Stimulated activated naive B cell treated with anti-CD40 and anti-IgM and Interleukin-4, amounts not matched to agents 10 μg/mL and 1 μg/mL and 100 μg/mL, for 72 hours (primary cell): ENCODE measurements around the gene TBC1D3B.
"Not testable (repeated sequence)": the region's sequence is repeated elsewhere in the genome, so short reads cannot be mapped to it uniquely, and the experiment has no call there.

Experiments
- ATAC-seq, 2 donors: fragments of 150-1000 bp; cut with Tn5 transposase; replicated peaks; 2 replicates each; pipeline ENCODE4 v1.10.0; 2021; ENCODE audit warnings: moderate library complexity in 1 of 2
- DNase-seq: peaks from one replicate; pipeline ENCODE4 v3.0.0; 2021
- H3K27ac Mint-ChIP-seq: one replicate; pipeline ENCODE4 v1.8.0; 2022; ENCODE audit warnings: mild to moderate bottlenecking, mixed read lengths
- H3K27me3 Mint-ChIP-seq, 2 donors: one replicate each; pipeline ENCODE4 v1.8.0; 2022; ENCODE audit warnings: mixed read lengths in 2 of 2
- H3K36me3 Mint-ChIP-seq, 2 donors: one replicate each; pipeline ENCODE4 v1.8.0; 2022; ENCODE audit warnings: mixed read lengths in 2 of 2, mild to moderate bottlenecking in 1 of 2
- H3K4me1 Mint-ChIP-seq, 2 donors: one replicate each; pipeline ENCODE4 v1.8.0; 2022; ENCODE audit warnings: mixed read lengths in 2 of 2, mild to moderate bottlenecking in 1 of 2
- H3K4me3 Mint-ChIP-seq, 2 donors: one replicate each; pipeline ENCODE4 v1.8.0; 2022; ENCODE audit warnings: mild to moderate bottlenecking in 2 of 2, mixed read lengths in 2 of 2, moderate library complexity in 1 of 2
- H3K9me3 Mint-ChIP-seq, 2 donors: one replicate each; pipeline ENCODE4 v1.8.0; 2022; ENCODE audit warnings: mixed read lengths in 2 of 2, mild to moderate bottlenecking in 1 of 2

TBC1D3B gene

DNA sequence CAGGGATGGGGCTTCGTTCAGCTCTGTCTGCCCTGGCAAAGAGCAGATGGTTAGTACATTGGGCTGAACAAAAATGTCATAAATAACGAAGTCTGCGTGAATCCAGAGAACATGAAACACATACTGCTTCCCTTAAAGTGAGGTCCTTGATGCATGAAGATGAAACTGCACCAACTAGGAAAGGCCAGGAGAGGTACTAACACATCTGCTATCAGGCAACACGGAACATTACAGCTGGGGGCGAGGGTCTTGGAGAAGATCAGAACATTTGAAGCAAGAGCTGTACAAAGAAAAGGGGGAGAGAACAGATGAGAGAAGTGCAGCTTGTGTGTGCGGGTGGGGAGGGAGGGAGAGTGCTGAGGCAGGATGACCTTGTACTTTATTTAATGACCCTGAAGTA is 30.9 kb upstream of the TBC1D3B start:
- H3K27ac Mint-ChIP-seq, result peak overlapping the region; percentile 16
- H3K9me3 Mint-ChIP-seq, H3K36me3 Mint-ChIP-seq, H3K4me3 Mint-ChIP-seq, ATAC-seq, H3K27me3 Mint-ChIP-seq, DNase-seq: not testable (repeated sequence)
- H3K4me1 Mint-ChIP-seq, result peaks cover 54 to 70% of the 10 kb centered on the region in 2 donors

DNA sequence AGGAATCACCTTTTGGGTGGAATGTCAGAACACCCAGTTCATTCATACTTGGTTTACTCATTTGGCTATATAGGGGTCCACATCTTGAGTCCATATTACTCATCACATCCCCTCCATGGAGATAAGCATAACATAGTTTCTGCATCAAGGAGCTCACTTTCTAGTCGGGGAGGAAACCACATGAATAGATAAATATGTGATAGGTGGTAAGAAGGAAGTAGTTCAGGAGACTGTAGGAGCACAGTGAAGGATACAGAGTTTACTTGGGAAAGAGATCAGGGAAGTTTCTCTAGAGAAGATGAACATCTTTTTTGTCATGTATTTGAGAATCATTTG is 30.0 kb upstream of the TBC1D3B start:
- ATAC-seq, result peak; percentile 19 to 66
- Mint-ChIP-seq H3K27ac (peak overlapping the region; percentile 73), H3K4me1 (peaks cover 54 to 70% of the 10 kb centered on the region in 2 donors), H3K4me3 (peak overlapping the region; percentile 14 to 33)
- not testable (repeated sequence) for DNase-seq, H3K36me3 Mint-ChIP-seq, H3K9me3 Mint-ChIP-seq, H3K27me3 Mint-ChIP-seq

GRCh38 chr17:36205637-36206485 is 29.4 kb upstream of the TBC1D3B start:
- no peak for DNase-seq
- H3K27me3 Mint-ChIP-seq, result no peaks in the 10 kb centered on the region
- peak overlapping the region; percentile 74 for H3K27ac Mint-ChIP-seq
- peak in 1 of 2 donors; percentile 7 for ATAC-seq
- H3K4me3 Mint-ChIP-seq, result peak overlapping the region in 1 of 2 donors; percentile 14
- no peaks in the 10 kb centered on the region for H3K9me3 Mint-ChIP-seq
- H3K4me1 Mint-ChIP-seq, result peaks cover 54 to 69% of the 10 kb centered on the region in 2 donors
- H3K36me3 Mint-ChIP-seq, result no peaks in the 10 kb centered on the region

DNA sequence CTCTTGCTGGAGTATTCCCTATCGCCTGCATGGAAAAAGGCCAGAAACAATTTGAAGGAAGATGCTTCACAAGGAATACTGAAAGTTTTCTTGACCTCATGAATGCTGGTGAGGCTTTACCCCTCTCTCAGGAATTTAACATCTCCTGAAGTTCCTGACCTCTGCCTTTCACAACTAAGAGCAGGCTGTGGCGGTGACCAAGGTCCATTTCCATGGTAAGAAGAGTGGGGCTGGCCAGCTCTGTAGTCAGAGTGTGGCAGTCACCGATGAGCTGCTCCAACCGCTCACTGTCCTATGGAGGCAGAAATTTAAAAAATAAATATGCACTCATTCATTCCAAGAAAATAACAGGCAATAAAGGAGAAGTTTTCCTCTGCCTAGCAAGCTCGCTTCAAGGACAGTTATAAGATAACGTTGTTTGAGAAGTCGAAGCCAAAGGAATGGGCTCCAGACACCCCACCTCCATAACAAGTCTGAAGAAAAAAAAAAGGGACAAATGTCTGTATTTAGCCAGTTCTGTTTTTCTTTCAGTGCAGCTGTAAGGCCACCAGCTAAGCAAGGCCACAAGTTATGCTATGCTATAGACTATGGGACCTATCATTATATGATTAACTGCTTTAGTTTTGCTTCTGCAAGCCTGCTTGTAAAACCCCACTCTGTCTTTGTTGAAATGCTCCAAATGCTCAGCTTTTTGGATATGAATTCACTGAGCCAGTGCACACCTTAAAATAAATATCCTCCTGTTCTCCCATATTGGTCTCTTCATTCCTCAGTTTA is 28.5 kb upstream of the TBC1D3B start:
- no peaks in the 10 kb centered on the region for H3K9me3 Mint-ChIP-seq
- peaks cover 51 to 68% of the 10 kb centered on the region in 2 donors for H3K4me1 Mint-ChIP-seq
- DNase-seq (no peak), ATAC-seq (no peak)
- no peak overlapping the region for H3K27ac Mint-ChIP-seq
- H3K36me3 Mint-ChIP-seq, result no peaks in the 10 kb centered on the region
- no peak overlapping the region for H3K4me3 Mint-ChIP-seq
- no peaks in the 10 kb centered on the region for H3K27me3 Mint-ChIP-seq

DNA sequence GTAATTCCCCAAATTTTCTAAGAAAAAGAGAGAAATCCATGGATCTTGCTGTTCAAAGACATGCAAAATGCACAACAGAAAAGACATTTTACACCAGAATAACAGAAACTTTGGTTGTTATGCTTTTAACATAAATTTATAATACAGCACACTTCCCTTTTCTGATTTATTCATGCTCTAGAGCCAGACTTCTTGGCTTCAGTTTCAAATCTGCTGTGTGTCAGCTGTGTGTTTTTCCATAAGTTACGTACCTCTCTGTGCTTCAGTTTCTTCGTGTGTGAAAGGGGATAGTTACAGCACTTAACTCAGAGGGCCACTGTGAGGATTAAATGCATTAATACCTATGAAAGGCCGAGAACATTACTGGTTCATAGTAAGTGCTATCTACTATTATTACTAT is 26.9 kb upstream of the TBC1D3B start:
- Mint-ChIP-seq H3K4me3 (no peak overlapping the region), H3K27ac (no peak overlapping the region), H3K9me3 (no peaks in the 10 kb centered on the region), H3K27me3 (no peaks in the 10 kb centered on the region), H3K36me3 (no peaks in the 10 kb centered on the region), H3K4me1 (peaks cover 54 to 77% of the 10 kb centered on the region in 2 donors)
- no peak for DNase-seq
- no peak for ATAC-seq

DNA sequence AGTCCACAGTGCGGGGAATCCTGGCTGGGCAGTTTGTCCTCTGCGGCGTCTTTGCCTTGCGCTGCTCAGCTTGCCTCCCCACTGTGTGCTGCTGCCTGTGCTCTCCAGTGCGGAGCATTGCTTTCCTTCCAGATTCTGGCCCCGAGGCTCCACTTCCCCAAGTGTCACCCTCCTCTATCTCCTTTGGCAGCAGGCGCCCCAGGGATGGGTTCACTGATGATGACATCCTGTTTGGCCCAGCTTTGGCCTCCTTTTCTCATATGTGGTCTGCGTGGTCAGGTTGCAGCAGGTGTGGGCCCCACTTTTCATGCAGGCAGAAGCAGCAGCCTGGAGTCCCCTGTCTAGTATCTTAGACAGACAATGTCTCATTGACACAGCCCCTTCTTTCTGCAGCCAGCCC is 25.1 kb upstream of the TBC1D3B start:
- not testable (repeated sequence) for H3K27me3 Mint-ChIP-seq, H3K9me3 Mint-ChIP-seq, H3K27ac Mint-ChIP-seq, H3K4me3 Mint-ChIP-seq, H3K36me3 Mint-ChIP-seq, DNase-seq
- peak in 1 of 2 donors; percentile 31 for ATAC-seq
- H3K4me1 Mint-ChIP-seq, result peaks cover 55 to 78% of the 10 kb centered on the region in 2 donors

- not testable (repeated sequence) for DNase-seq, H3K36me3 Mint-ChIP-seq, H3K9me3 Mint-ChIP-seq, H3K27me3 Mint-ChIP-seq, H3K27ac Mint-ChIP-seq, ATAC-seq
- Mint-ChIP-seq H3K4me1 (peaks cover 54 to 78% of the 10 kb centered on the region in 2 donors), H3K4me3 (peak overlapping the region in 1 of 2 donors; percentile 22)
Observed at GRCh38 chr17:36201102-36201501, 24.7 kb upstream of the TBC1D3B start.

DNA sequence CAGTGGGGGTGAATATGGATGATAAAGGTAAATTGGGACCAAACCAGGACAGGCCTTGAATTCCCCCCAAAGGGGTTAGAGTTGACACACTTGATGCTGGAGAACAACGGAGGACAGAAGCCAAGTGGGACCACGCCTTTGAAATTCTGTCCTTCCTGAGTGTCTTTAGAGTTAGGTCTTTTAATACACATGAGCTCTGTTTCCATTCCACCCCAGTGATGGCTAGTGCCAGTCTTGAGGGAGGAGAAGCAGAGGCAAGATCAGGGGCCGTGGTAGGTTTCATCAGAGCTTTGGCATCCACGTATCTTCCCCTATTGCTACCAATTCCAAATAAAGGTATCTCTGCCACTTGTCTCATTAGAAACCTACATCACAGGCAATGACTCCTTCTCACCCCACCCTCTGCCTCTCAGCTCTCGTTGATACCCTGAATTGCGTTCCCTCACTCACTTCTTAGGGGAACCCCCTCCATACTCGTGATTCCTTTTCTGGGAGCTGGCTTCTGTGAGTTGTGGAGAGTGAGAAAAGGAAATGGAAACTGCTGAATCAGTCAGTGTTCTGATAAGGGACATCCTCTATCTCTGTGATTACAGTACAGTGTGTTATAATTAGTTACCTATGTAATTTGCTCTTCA is 22.5 kb upstream of the TBC1D3B start:
- peak; percentile 76 for DNase-seq
- H3K27me3 Mint-ChIP-seq, result peaks cover 0 to 4% of the 10 kb centered on the region in 2 donors
- H3K4me3 Mint-ChIP-seq, result peak overlapping the region; percentile 27 to 54
- ATAC-seq, result peak; percentile 44 to 66
- H3K4me1 Mint-ChIP-seq, result peaks cover 54 to 83% of the 10 kb centered on the region in 2 donors
- H3K9me3 Mint-ChIP-seq, result no peaks in the 10 kb centered on the region
- peak overlapping the region; percentile 92 for H3K27ac Mint-ChIP-seq
- H3K36me3 Mint-ChIP-seq, result no peaks in the 10 kb centered on the region

DNA sequence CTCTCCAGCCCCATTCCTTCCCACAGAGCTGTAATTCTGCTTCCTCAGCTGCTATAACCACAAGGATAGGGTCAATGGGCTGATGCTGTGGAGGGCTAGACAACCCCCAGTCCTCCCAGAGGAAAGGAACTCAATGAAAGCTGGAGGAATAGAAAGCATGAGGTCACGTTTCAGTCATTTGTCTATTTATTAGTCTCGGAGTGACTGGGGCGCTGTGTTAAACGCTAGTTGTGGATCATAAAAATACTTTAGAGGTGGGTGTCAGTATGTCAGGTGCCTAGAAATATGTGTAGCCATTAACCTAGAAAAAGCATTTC is 20.9 kb upstream of the TBC1D3B start:
- Mint-ChIP-seq H3K9me3 (no peaks in the 10 kb centered on the region), H3K4me1 (peaks cover 48 to 69% of the 10 kb centered on the region in 2 donors), H3K4me3 (peak overlapping the region in 1 of 2 donors; percentile 64), H3K36me3 (no peaks in the 10 kb centered on the region), H3K27ac (peak overlapping the region; percentile 48), H3K27me3 (peaks cover 0 to 4% of the 10 kb centered on the region in 2 donors)
- DNase-seq (no peak), ATAC-seq (peak in 1 of 2 donors; percentile 6)

- Mint-ChIP-seq H3K9me3 (no peaks in the 10 kb centered on the region), H3K27ac (peak overlapping the region; percentile 82), H3K4me3 (peak overlapping the region in 1 of 2 donors; percentile 64), H3K27me3 (peaks cover 0 to 4% of the 10 kb centered on the region in 2 donors), H3K4me1 (peaks cover 43 to 57% of the 10 kb centered on the region in 2 donors), H3K36me3 (no peaks in the 10 kb centered on the region)
- no peak for ATAC-seq
- DNase-seq, result no peak
Observed at GRCh38 chr17:36196131-36196486, 19.7 kb upstream of the TBC1D3B start.

DNA sequence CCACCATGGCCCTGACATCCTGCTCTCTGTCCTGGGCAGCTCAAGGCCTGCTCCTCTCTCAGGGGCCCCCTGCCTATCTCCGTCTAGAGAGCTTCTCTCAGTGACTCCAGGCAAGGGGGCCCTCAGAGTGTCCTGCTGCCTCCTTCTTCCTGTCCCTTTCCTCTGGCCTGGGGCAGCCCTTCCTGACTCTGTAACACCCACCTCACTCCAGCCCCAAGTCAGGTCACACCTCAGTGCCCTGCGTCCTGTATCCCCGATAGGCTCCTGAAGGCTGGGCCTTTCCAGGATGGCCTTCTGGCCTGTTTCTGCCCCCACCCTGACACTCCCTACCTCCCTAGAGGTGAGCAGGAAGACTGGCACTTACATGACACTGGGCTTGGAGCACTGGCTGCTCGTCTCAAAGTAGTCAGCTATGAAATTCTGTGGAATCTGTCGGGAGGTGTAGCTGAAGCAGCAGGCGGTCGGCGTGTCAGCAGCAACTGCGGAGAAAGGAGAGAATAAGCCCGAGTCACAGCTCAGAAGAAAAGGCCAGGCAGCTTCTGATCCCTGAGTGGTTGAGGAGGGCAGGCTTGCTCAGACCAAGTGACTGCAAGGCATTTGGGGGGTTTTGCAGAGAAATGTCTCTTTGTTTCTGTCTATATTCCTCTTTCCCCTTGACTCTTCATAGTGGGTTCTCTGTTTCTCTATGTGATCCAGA is 19.1 kb upstream of the TBC1D3B start:
- H3K9me3 Mint-ChIP-seq, result no peaks in the 10 kb centered on the region
- H3K36me3 Mint-ChIP-seq, result no peaks in the 10 kb centered on the region
- DNase-seq, result no peak
- H3K4me1 Mint-ChIP-seq, result peaks cover 41 to 53% of the 10 kb centered on the region in 2 donors
- ATAC-seq, result no peak
- H3K27ac Mint-ChIP-seq, result peak overlapping the region; percentile 82
- peaks cover 0 to 4% of the 10 kb centered on the region in 2 donors for H3K27me3 Mint-ChIP-seq
- H3K4me3 Mint-ChIP-seq, result peak overlapping the region in 1 of 2 donors; percentile 64

- H3K4me1 Mint-ChIP-seq, result peaks cover 39 to 49% of the 10 kb centered on the region in 2 donors
- H3K36me3 Mint-ChIP-seq, DNase-seq, ATAC-seq, H3K9me3 Mint-ChIP-seq, H3K4me3 Mint-ChIP-seq, H3K27me3 Mint-ChIP-seq, H3K27ac Mint-ChIP-seq: not testable (repeated sequence)
Observed at GRCh38 chr17:36194832-36195433, 18.5 kb upstream of the TBC1D3B start.

GRCh38 chr17:36194147-36194831 is 17.9 kb upstream of the TBC1D3B start:
- not testable (repeated sequence) for H3K4me3 Mint-ChIP-seq, H3K36me3 Mint-ChIP-seq, H3K27me3 Mint-ChIP-seq, H3K9me3 Mint-ChIP-seq, ATAC-seq, DNase-seq, H3K27ac Mint-ChIP-seq
- peaks cover 40 to 46% of the 10 kb centered on the region in 2 donors for H3K4me1 Mint-ChIP-seq
